Thyroid gland (tissue), 4 donors: ENCODE measurements around the gene CREB5. TPM values are rescaled to one million over a fixed set of nuclear protein-coding genes. Genes with fewer than 3 reads are reported as not detected.
"Not testable (repeated sequence)": the region's sequence is repeated elsewhere in the genome, so short reads cannot be mapped to it uniquely, and the experiment has no call there.

Source experiments
- DNase-seq, 2 donors: peaks; one replicate each; pipeline ENCODE4 v3.0.0-alpha.2; 2019
- H3K27ac ChIP-seq, 3 donors: fragments of 200-600 bp; sonication (generic); 1 replicate in 2 of 3; 2 replicates in 1 of 3; pipeline ENCODE4 v1.5.1; 2016 to 2019; ENCODE audit warnings: mild to moderate bottlenecking in 1 of 3, moderate library complexity in 1 of 3
- H3K27me3 ChIP-seq: fragments of 200-600 bp; sonication (generic); one replicate; pipeline ENCODE4 v1.5.1; 2019
- H3K36me3 ChIP-seq, 2 donors: fragments of 200-600 bp; sonication (generic); one replicate each; pipeline ENCODE4 v1.5.1; 2016 to 2019
- H3K4me1 ChIP-seq, 2 donors: fragments of 200-600 bp; sonication (generic); one replicate each; pipeline ENCODE4 v1.5.1; 2017 to 2019
- H3K4me3 ChIP-seq, 3 donors: fragments of 200-600 bp; sonication (generic); replicated peaks in 1 of 3; 1 replicate in 2 of 3; 2 replicates in 1 of 3; pipeline ENCODE4 v1.5.1; 2016; ENCODE audit warnings: mild to moderate bottlenecking in 1 of 3
- H3K9me3 ChIP-seq: fragments of 200-600 bp; sonication (generic); one replicate; pipeline ENCODE4 v1.5.1; 2017
- POLR2A ChIP-seq, 2 donors: fragments of 450-650 bp; IDR thresholded peaks; one replicate each; pipeline ENCODE4 v1.6.1; 2017; ENCODE audit warnings: antibody characterized with exemption in 2 of 2, mild to moderate bottlenecking in 2 of 2, moderate library complexity in 1 of 2
- WGBS, 2 donors: methylation state at CpG; one replicate each; pipeline ENCODE4 v1.1.5; 2017; 5-methylcytosine and 5-hydroxymethylcytosine counted together
- intact Hi-C: fragments of 100-400 bp; cut with DNase I; formaldehyde crosslinking; loops from one replicate; pipeline ENCODE4 v1.15.1; 2023
- total RNA-seq, 4 donors: library from RNA; depleted of rRNA; stranded (reverse); fragments of >200 nt; gene quantifications; one replicate each; pipeline ENCODE4 v1.2.3, GENCODE V29; 2016
- TF ChIP-seq, protein P1 (sequence below), 6 experiments: fragments of 200-600 bp in 3 of 6; fragments of 450-650 bp in 3 of 6; sonication (generic) in 3 of 6; IDR thresholded peaks; one replicate each; pipeline ENCODE4 v1.5.1; 2016 to 2019; ENCODE audit warnings: antibody characterized with exemption in 6 of 6, mild to moderate bottlenecking in 2 of 6, inconsistent platforms in 1 of 6, moderate library complexity in 1 of 6

Gene CREB5
- total RNA-seq, 4 donors from 2014 or later: 2.5 to 13.6 (median 6.5) TPM

DNA sequence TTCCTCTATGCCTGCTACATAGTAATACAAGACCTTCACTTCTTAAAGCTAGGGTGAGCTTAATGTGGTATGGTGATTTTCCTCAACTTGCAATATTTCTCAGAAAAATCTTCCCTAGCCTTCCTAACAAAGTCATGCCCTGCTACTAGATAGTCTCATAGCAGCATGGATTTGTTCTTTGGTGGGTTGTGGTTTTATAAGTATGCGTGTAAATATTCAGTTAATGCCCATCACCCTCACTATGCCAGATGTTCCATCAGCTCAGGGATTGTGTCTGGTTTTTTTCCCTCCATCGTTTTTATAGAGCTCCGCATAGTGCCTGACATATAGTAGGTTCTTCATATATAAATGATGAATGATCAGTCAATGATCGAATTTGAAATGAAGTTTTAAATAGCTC, 182.8 kb downstream of the CREB5 start:
- H3K4me1 ChIP-seq: no peaks in the 10 kb centered on the region
- intact Hi-C loops: no loop called here
- H3K27me3 ChIP-seq: no peaks in the 10 kb centered on the region
- H3K9me3 ChIP-seq: no peaks in the 10 kb centered on the region
- TF ChIP-seq, protein P1, sequence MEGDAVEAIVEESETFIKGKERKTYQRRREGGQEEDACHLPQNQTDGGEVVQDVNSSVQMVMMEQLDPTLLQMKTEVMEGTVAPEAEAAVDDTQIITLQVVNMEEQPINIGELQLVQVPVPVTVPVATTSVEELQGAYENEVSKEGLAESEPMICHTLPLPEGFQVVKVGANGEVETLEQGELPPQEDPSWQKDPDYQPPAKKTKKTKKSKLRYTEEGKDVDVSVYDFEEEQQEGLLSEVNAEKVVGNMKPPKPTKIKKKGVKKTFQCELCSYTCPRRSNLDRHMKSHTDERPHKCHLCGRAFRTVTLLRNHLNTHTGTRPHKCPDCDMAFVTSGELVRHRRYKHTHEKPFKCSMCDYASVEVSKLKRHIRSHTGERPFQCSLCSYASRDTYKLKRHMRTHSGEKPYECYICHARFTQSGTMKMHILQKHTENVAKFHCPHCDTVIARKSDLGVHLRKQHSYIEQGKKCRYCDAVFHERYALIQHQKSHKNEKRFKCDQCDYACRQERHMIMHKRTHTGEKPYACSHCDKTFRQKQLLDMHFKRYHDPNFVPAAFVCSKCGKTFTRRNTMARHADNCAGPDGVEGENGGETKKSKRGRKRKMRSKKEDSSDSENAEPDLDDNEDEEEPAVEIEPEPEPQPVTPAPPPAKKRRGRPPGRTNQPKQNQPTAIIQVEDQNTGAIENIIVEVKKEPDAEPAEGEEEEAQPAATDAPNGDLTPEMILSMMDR (IDR thresholded peaks at IDR 0.05): no peak
- no peak for TF ChIP-seq POLR2A (IDR thresholded peaks at IDR 0.05)
- H3K27ac ChIP-seq: no peak overlapping the region
- no peak for DNase-seq
- WGBS, 2 donors: 95 to 97% methylated on average over 4 of the region's 4 CpGs
- H3K36me3 ChIP-seq: no peaks in the 10 kb centered on the region
- no peak overlapping the region for H3K4me3 ChIP-seq

DNA sequence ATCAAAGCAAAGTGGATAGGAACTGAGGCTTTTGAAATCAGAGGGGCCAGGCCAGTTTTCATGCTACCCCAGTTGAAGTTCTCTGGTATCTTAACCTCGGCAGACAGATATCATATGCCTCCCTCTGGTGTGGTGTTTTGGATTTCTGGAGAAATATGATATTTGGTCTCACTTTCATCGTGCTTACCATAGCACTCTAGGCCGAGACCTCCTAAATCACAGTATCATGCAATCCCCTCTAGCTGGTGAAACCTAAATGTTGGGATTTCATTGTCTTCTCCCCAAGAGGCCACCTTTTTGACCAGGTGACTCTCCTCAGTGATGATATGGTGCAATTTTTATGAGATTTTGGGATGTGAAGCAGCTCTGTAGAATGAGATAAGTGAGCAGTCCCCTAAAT, 183.5 kb downstream of the CREB5 start:
- Histone ChIP-seq H3K27me3 (no peaks in the 10 kb centered on the region), H3K27ac (no peak overlapping the region), H3K4me3 (no peak overlapping the region), H3K36me3 (no peaks in the 10 kb centered on the region), H3K9me3 (no peaks in the 10 kb centered on the region), H3K4me1 (no peaks in the 10 kb centered on the region)
- intact Hi-C loops: no loop called here
- 88 to 96% methylated on average over 3 of the region's 3 CpGs for WGBS, 2 donors
- TF ChIP-seq, protein P1 (IDR thresholded peaks at IDR 0.05): no peak
- no peak for TF ChIP-seq POLR2A (IDR thresholded peaks at IDR 0.05)
- DNase-seq: no peak

DNA sequence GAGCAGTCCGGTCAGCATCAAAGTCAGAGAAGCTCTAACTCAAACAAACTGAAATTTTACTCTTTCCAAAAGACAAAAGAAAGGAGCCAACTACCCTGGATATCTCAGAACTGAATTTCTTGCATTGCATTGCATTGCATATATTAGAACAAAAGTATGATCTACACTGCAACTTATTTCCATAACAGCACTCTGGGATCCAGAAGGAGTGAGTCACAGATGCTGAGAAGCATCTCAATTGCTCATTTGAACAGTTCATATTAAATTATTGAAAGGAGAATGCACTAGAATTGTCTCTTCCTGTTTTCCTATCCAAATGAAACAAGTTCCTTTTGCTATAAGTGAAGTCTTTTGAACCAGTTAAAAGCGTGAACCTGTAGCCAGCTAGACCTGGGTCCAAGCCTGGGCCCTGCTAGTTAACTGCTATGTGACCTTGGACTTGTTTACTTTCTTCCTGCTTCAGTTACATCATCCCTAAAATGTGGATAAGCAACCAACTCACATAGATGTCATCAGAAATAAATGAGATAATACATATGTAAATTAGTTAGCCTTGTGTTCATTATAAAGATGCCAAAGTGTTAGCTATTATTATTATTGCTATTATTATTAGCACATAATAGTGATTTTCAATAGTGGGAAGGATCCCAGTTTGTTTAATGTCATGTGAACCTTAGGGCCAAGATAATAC, 184.1 kb downstream of the CREB5 start:
- no peaks in the 10 kb centered on the region for H3K27me3 ChIP-seq
- no peak overlapping the region for H3K27ac ChIP-seq
- no peaks in the 10 kb centered on the region for H3K36me3 ChIP-seq
- no peaks in the 10 kb centered on the region for H3K9me3 ChIP-seq
- H3K4me1 ChIP-seq: no peaks in the 10 kb centered on the region
- intact Hi-C loops: no loop called here
- TF ChIP-seq, protein P1 (IDR thresholded peaks at IDR 0.05): no peak
- TF ChIP-seq POLR2A (IDR thresholded peaks at IDR 0.05): no peak
- 90 to 93% methylated on average over 2 of the region's 2 CpGs for WGBS, 2 donors
- no peak overlapping the region for H3K4me3 ChIP-seq
- no peak for DNase-seq

DNA sequence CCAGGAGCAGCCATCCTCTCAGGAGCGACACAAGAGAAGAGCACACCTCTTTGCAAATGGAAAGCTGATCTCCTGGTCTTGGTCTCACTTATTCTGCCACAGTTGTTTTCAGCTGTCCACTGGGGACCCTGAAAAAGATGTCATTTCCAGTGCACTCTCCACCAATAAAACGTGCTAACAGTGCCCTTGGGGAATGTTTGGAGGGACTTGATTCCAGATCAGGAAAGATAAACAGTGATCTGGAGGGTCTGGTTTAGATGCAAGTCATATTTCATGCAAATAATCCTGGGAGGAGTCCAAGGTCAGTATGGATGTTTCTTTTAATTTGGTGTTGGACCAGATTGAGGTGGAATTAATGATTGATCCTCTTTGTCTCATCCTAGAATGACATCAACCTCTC, 185.0 kb downstream of the CREB5 start:
- Histone ChIP-seq H3K4me1 (no peaks in the 10 kb centered on the region), H3K27me3 (no peaks in the 10 kb centered on the region), H3K27ac (no peak overlapping the region), H3K36me3 (no peaks in the 10 kb centered on the region), H3K9me3 (no peaks in the 10 kb centered on the region), H3K4me3 (no peak overlapping the region)
- no peak for DNase-seq
- TF ChIP-seq, protein P1 (IDR thresholded peaks at IDR 0.05): no peak
- no peak for TF ChIP-seq POLR2A (IDR thresholded peaks at IDR 0.05)
- WGBS, 2 donors: 82 to 91% methylated on average over 2 of the region's 2 CpGs
- intact Hi-C loops: no loop called here

DNA sequence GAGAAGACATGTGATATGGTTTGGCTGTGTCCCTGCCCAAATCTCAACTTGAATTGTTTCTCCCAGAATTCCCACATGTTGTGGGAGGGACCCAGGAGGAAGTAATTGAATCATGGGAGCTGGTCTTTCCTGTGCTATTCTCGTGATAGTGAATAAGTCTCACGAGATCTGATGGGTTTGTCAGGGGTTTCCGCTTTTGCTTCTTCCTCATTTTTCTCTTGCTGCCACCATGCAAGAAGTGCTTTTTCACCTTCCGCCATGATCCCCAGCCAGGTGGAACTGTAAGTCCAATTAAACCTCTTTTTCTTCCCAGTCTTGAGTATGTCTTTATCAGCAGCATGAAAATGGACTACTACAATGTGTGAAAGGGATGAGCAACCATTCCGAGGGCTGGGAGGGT, 185.7 kb downstream of the CREB5 start:
- H3K27me3 ChIP-seq, H3K4me3 ChIP-seq, intact Hi-C loops, H3K27ac ChIP-seq, H3K4me1 ChIP-seq, H3K9me3 ChIP-seq, DNase-seq, H3K36me3 ChIP-seq: not testable (repeated sequence)
- WGBS, 2 donors: 89% methylated on average over 5 of the region's 5 CpGs
